LoVo (cell line): ENCODE measurements around the gene PTCD2.
A peak's percentile ranks its signal among the peaks of the same experiment; 100 is the strongest.
"Not testable (repeated sequence)": the region's sequence is repeated elsewhere in the genome, so short reads cannot be mapped to it uniquely, and the experiment has no call there.

ENCODE experiments used
- DNase-seq: peaks from one replicate; pipeline ENCODE4 v3.0.0-alpha.2; 2016; ENCODE audit warnings: low spot score

Gene PTCD2

GRCh38 chr5:72296256-72296655 is 23.9 kb upstream of the PTCD2 start:
- no peak for DNase-seq

- not testable (repeated sequence) for DNase-seq
Measured at GRCh38 chr5:72298136-72298535, 22.0 kb upstream of the PTCD2 start.

- DNase-seq, result no peak
Measured at GRCh38 chr5:72298711-72299110, 21.5 kb upstream of the PTCD2 start.

- DNase-seq, result no peak
Measured at GRCh38 chr5:72300590-72301339, 19.4 kb upstream of the PTCD2 start.

GRCh38 chr5:72301557-72301956 is 18.6 kb upstream of the PTCD2 start:
- DNase-seq, result no peak

GRCh38 chr5:72302171-72302570 is 18.0 kb upstream of the PTCD2 start:
- no peak for DNase-seq

GRCh38 chr5:72305194-72306142 is 14.7 kb upstream of the PTCD2 start:
- no peak for DNase-seq

- DNase-seq, result no peak
Measured at GRCh38 chr5:72307573-72307967, 12.6 kb upstream of the PTCD2 start.

- DNase-seq, result peak; percentile 98
Measured at GRCh38 chr5:72307968-72308852, 12.0 kb upstream of the PTCD2 start.

GRCh38 chr5:72308853-72309191 is 11.4 kb upstream of the PTCD2 start:
- no peak for DNase-seq

GRCh38 chr5:72313141-72313540 is 7.0 kb upstream of the PTCD2 start:
- no peak for DNase-seq

- no peak for DNase-seq
Measured at GRCh38 chr5:72314571-72315172, 5.5 kb upstream of the PTCD2 start.

GRCh38 chr5:72319435-72319975 is 668 bp upstream of the PTCD2 start:
- not testable (repeated sequence) for DNase-seq

GRCh38 chr5:72324189-72324825 is 4.1 kb downstream of the PTCD2 start:
- DNase-seq, result peak; percentile 65

GRCh38 chr5:72325566-72326305 is 5.6 kb downstream of the PTCD2 start:
- DNase-seq, result no peak

- no peak for DNase-seq
Measured at GRCh38 chr5:72326306-72326649, 6.1 kb downstream of the PTCD2 start.

- DNase-seq, result no peak
Measured at GRCh38 chr5:72328172-72328571, 8.0 kb downstream of the PTCD2 start.

GRCh38 chr5:72330712-72331111 is 10.5 kb downstream of the PTCD2 start:
- DNase-seq, result no peak

- no peak for DNase-seq
Measured at GRCh38 chr5:72337159-72337558, 17.0 kb downstream of the PTCD2 start.

- DNase-seq, result no peak
Measured at GRCh38 chr5:72338689-72339209, 18.6 kb downstream of the PTCD2 start.
